B cell (primary cell): ENCODE results near the gene CCDC14. TPM values are rescaled to one million over a fixed set of nuclear protein-coding genes. Genes with fewer than 3 reads are reported as not detected.
"Not testable (repeated sequence)": the region's sequence is repeated elsewhere in the genome, so short reads cannot be mapped to it uniquely, and the experiment has no call there.

Experiments
- ATAC-seq: fragments of 200-7000 bp; cut with Tn5 transposase; one replicate; pipeline ENCODE4 v1.10.0; 2021; ENCODE audit warnings: low read depth, mild to moderate bottlenecking, moderate number of reproducible peaks, moderate library complexity
- CTCF ChIA-PET: fragments of 350-600 bp; sonication (Branson Sonifier 250); formaldehyde crosslinking; loops from one replicate; lab custom pipeline; 2021; ENCODE audit warnings: antibody characterized with exemption, inconsistent platforms; lab: Charles Lee
- POLR2A ChIA-PET: fragments of 350-600 bp; sonication (Branson Sonifier 250); formaldehyde crosslinking; loops from one replicate; lab custom pipeline; 2021; ENCODE audit warnings: antibody characterized with exemption; lab: Charles Lee
- DNase-seq: peaks from one replicate; pipeline ENCODE4 v3.0.0; 2013
- H2AFZ ChIP-seq: 2 replicates; pipeline ENCODE4 v1.6.1; 2012; ENCODE audit warnings: mild to moderate bottlenecking, low read depth, low read length; ENCODE audit not compliant: insufficient read depth, poor library complexity, severe bottlenecking
- H3K27ac ChIP-seq, 2 donors: 1 replicate in 1 of 2; 2 replicates in 1 of 2; pipeline ENCODE4 v1.5.1; 2012 to 2013; ENCODE audit warnings: low read length in 2 of 2, mild to moderate bottlenecking in 2 of 2, moderate library complexity in 1 of 2
- H3K27me3 ChIP-seq, 4 experiments: fragments of 200-600 bp in 1 of 4; sonication (generic) in 1 of 4; replicated peaks in 1 of 4; 1 replicate in 2 of 4; 2 replicates in 2 of 4; pipeline versions ENCODE4 v1.6.1 to v1.7.0; 2013 to 2016; ENCODE audit warnings: low read length in 3 of 4, mild to moderate bottlenecking in 2 of 4, mixed read lengths in 1 of 4, moderate library complexity in 1 of 4; ENCODE audit not compliant: insufficient read depth in 4 of 4, control insufficient read depth in 3 of 4; ENCODE audit errors: control extremely low read depth in 1 of 4
- H3K36me3 ChIP-seq, 2 experiments: replicated peaks in 1 of 2; 1 replicate in 1 of 2; 2 replicates in 1 of 2; pipeline versions ENCODE4 v1.6.1 to v1.7.1; 2013; ENCODE audit warnings: low read length in 1 of 2; ENCODE audit not compliant: insufficient read depth in 2 of 2, control insufficient read depth in 1 of 2; ENCODE audit errors: control extremely low read depth in 1 of 2, extremely low read depth in 1 of 2
- H3K4me1 ChIP-seq, 2 donors: fragments of 200-600 bp in 1 of 2; sonication (generic) in 1 of 2; 1 replicate in 1 of 2; 2 replicates in 1 of 2; pipeline versions ENCODE4 v1.5.1 to v1.6.1; 2013 to 2017; ENCODE audit warnings: low read length in 2 of 2; ENCODE audit not compliant: control insufficient read depth in 2 of 2, insufficient read depth in 2 of 2
- H3K4me2 ChIP-seq: replicated peaks from 2 replicates; pipeline ENCODE3; 2012; ENCODE audit warnings: mild to moderate bottlenecking, low read depth, low read length; ENCODE audit not compliant: poor library complexity, severe bottlenecking
- H3K4me3 ChIP-seq, 5 experiments: fragments of 200-600 bp in 1 of 5; sonication (generic) in 1 of 5; 1 replicate in 3 of 5; 2 replicates in 2 of 5; pipeline versions ENCODE4 v1.5.1 to v1.7.0; 2011 to 2016; ENCODE audit warnings: low read length in 4 of 5, mild to moderate bottlenecking in 4 of 5, low read depth in 2 of 5, control low read depth in 1 of 5, moderate library complexity in 1 of 5; ENCODE audit not compliant: insufficient read depth in 1 of 5; ENCODE audit errors: control extremely low read depth in 1 of 5, extremely low read depth in 1 of 5
- H3K79me2 ChIP-seq: fragments of 200-600 bp; sonication (generic); one replicate; pipeline ENCODE4 v1.6.0; 2016; ENCODE audit warnings: low read length; ENCODE audit not compliant: control insufficient read depth, insufficient read depth
- H3K9ac ChIP-seq: fragments of 200-600 bp; sonication (generic); 2 replicates; pipeline ENCODE4 v1.6.1; 2017; ENCODE audit warnings: mild to moderate bottlenecking, low read length, moderate library complexity
- H3K9me3 ChIP-seq, 3 donors: one replicate each; pipeline versions ENCODE4 v1.6.1 to v1.7.1; 2013; ENCODE audit warnings: low read length in 2 of 3; ENCODE audit not compliant: control insufficient read depth in 2 of 3, insufficient read depth in 1 of 3; ENCODE audit errors: control extremely low read depth in 1 of 3
- H4K20me1 ChIP-seq: 2 replicates; pipeline ENCODE4 v1.6.0; 2012; ENCODE audit warnings: mild to moderate bottlenecking, low read length; ENCODE audit not compliant: insufficient read depth, control insufficient read depth, poor library complexity, severe bottlenecking
- H3K27ac Mint-ChIP-seq: one replicate; pipeline ENCODE4 v1.8.0; 2021; ENCODE audit warnings: mixed read lengths
- H3K27me3 Mint-ChIP-seq: one replicate; pipeline ENCODE4 v1.8.0; 2021; ENCODE audit warnings: mixed read lengths
- H3K4me1 Mint-ChIP-seq: one replicate; pipeline ENCODE4 v1.8.0; 2021; ENCODE audit warnings: mixed read lengths
- H3K4me3 Mint-ChIP-seq: one replicate; pipeline ENCODE4 v1.8.0; 2021; ENCODE audit warnings: mixed read lengths
- H3K9me3 Mint-ChIP-seq: one replicate; pipeline ENCODE4 v1.8.0; 2022; ENCODE audit warnings: mixed read lengths; ENCODE audit not compliant: insufficient read depth
- CTCF ChIP-seq: fragments of 200-600 bp; IDR thresholded peaks from one replicate; pipeline ENCODE4 v1.8.0; 2022; ENCODE audit warnings: antibody characterized with exemption, mild to moderate bottlenecking
- EZH2 ChIP-seq: IDR thresholded peaks from 2 replicates; pipeline ENCODE4 v1.6.1; 2012; ENCODE audit warnings: borderline replicate concordance, low read depth, mild to moderate bottlenecking, moderate library complexity, low read length; ENCODE audit not compliant: insufficient read depth, poor library complexity, severe bottlenecking
- WGBS: methylation state at CpG from one replicate; pipeline ENCODE4 v1.1.5; 2013; ENCODE audit warnings: missing lambda C conversion rate; ENCODE audit not compliant: insufficient coverage; 5-methylcytosine and 5-hydroxymethylcytosine counted together
- intact Hi-C: fragments of 100-400 bp; cut with micrococcal nuclease; formaldehyde crosslinking; loops from one replicate; pipeline ENCODE4 v1.10.0; 2022
- polyA plus RNA-seq: library from polyadenylated mRNA; depleted of rRNA; stranded (reverse); fragments of >200 nt; gene quantifications from 2 replicates; pipeline ENCODE4 v1.2.3, GENCODE V29; 2012
- total RNA-seq, 2 donors: library from RNA; stranded (reverse); fragments of 120-200 nt in 1 of 2; gene quantifications; 1 replicate in 1 of 2; 2 replicates in 1 of 2; pipeline versions ENCODE4 v1.2.3 to v1.2.4, GENCODE V29; 2013 to 2022

The CCDC14 gene
- total and polyA plus RNA-seq, 2 donors (not counting 1 experiment from before 2014, with no cell fraction given) = 35.3 to 54.2 TPM

- H3K4me3 Mint-ChIP-seq = no peak overlapping the region
- intact Hi-C loops = no loop called here
These were observed 23.3 kb upstream of the CCDC14 start for GRCh38 chr3:123984350-123984749.

DNA sequence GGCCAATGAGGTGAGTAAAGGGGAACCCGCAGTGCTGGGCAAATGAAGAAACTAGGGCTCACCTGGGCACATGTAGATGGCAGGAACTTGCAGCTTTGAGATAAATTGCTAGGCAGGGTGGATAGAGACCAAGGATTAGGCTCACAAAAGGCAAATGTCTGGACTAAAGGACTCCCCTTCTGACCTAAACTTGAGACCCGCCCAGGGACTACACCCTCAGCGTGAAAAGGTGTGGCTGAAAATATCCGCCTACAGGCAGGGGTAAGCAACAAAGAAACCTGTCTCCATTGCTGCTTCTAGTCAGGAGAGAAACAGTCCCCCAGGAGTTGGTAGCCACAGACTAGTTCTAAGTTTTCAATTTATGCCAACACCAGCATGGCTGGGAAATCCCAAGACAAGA, 20.3 kb upstream of the CCDC14 start:
- H3K4me3 Mint-ChIP-seq, H2AFZ ChIP-seq, H3K79me2 ChIP-seq, H3K9me3 ChIP-seq, H3K4me1 Mint-ChIP-seq, H3K27ac Mint-ChIP-seq, H4K20me1 ChIP-seq, H3K27me3 ChIP-seq, H3K4me3 ChIP-seq, CTCF ChIA-PET, H3K9ac ChIP-seq, H3K36me3 ChIP-seq, ATAC-seq, H3K9me3 Mint-ChIP-seq, DNase-seq, H3K27ac ChIP-seq, H3K4me1 ChIP-seq, intact Hi-C loops, H3K4me2 ChIP-seq, POLR2A ChIA-PET: not testable (repeated sequence)
- peaks cover 44% of the 10 kb centered on the region for H3K27me3 Mint-ChIP-seq
- 50% methylated on average over 1 of the region's 4 CpGs for WGBS

More at GRCh38 chr3:123984350-123984749, 23.3 kb upstream of the CCDC14 start:
- H3K9me3 Mint-ChIP-seq = no peaks in the 10 kb centered on the region
- TF ChIP-seq EZH2 (no peak), CTCF (no peak)
- H4K20me1 ChIP-seq = no peaks in the 10 kb centered on the region
- ChIA-PET CTCF (no interaction called here), POLR2A (no interaction called here)
- H3K4me1 Mint-ChIP-seq = peaks cover 4% of the 10 kb centered on the region
- ATAC-seq (no peak), DNase-seq (no peak)
- no peak overlapping the region for H2AFZ ChIP-seq
- H3K4me2 ChIP-seq = no peak overlapping the region
- peaks cover 0 to 4% of the 10 kb centered on the region in 2 donors for H3K4me1 ChIP-seq
- H3K79me2 ChIP-seq = no peaks in the 10 kb centered on the region
- peaks cover 0 to 1% (median 0%) of the 10 kb centered on the region in 3 donors for H3K9me3 ChIP-seq
- no peak overlapping the region for H3K9ac ChIP-seq
- no peak overlapping the region for H3K27ac ChIP-seq
- H3K36me3 ChIP-seq = no peaks in the 10 kb centered on the region
- peaks cover 0 to 24% (median 14%) of the 10 kb centered on the region in 4 experiments for H3K27me3 ChIP-seq
- no peak overlapping the region for H3K27ac Mint-ChIP-seq
- peaks cover 50% of the 10 kb centered on the region for H3K27me3 Mint-ChIP-seq
- H3K4me3 ChIP-seq = no peak overlapping the region
- WGBS = 100% methylated on average over 1 of the region's 1 CpG
